Measurements from ENCODE around the gene SLC31A1. TPM values are rescaled to one million over a fixed set of nuclear protein-coding genes. Genes with fewer than 3 reads are reported as not detected.

The SLC31A1 gene
- total and polyA plus RNA-seq, 2 donors (not counting 3 experiments of a cell fraction or from before 2014, with no cell fraction given), result 13.5 to 22.7 TPM

- H3K9me1 ChIP-seq (replicated peaks; ENCODE audit: control insufficient read depth, extremely low read depth, insufficient read depth, low read length), result no peaks in the 10 kb centered on the region
- H4K20me1 ChIP-seq (replicated peaks; ENCODE audit: control insufficient read depth, extremely low read depth, insufficient read depth, low read length), result no peaks in the 10 kb centered on the region
- no TSS peak for BruUV-seq (replicated peaks)
- peak; percentile 55 for FAIRE-seq
- no peak overlapping the region for H3K9ac ChIP-seq (replicated peaks; ENCODE audit: extremely low read depth, insufficient read depth, low read length)
- TF ChIP-seq MYC (IDR thresholded peaks at IDR 0.05; ENCODE audit: low read depth, low read length) (no peak), POLR2AphosphoS5 (IDR thresholded peaks at IDR 0.05; ENCODE audit: insufficient read depth, low read depth, low read length) (no peak), JUN (IDR thresholded peaks at IDR 0.05; ENCODE audit: borderline replicate concordance, insufficient read depth, insufficient read length, low read depth) (no peak), POLR2A (IDR thresholded peaks at IDR 0.05; ENCODE audit: low read depth, low read length) (no peak), FOS (IDR thresholded peaks at IDR 0.05; ENCODE audit: borderline replicate concordance, insufficient read depth, low read length) (no peak)
- TF ChIP-seq, protein P1, sequence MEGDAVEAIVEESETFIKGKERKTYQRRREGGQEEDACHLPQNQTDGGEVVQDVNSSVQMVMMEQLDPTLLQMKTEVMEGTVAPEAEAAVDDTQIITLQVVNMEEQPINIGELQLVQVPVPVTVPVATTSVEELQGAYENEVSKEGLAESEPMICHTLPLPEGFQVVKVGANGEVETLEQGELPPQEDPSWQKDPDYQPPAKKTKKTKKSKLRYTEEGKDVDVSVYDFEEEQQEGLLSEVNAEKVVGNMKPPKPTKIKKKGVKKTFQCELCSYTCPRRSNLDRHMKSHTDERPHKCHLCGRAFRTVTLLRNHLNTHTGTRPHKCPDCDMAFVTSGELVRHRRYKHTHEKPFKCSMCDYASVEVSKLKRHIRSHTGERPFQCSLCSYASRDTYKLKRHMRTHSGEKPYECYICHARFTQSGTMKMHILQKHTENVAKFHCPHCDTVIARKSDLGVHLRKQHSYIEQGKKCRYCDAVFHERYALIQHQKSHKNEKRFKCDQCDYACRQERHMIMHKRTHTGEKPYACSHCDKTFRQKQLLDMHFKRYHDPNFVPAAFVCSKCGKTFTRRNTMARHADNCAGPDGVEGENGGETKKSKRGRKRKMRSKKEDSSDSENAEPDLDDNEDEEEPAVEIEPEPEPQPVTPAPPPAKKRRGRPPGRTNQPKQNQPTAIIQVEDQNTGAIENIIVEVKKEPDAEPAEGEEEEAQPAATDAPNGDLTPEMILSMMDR (IDR thresholded peaks at IDR 0.05; ENCODE audit: extremely low read depth in 1 of 2, insufficient read depth in 1 of 2, low read depth in 1 of 2, low read length in 2 of 2), result peak; percentile 41 to 53
- CTCF ChIA-PET, result interaction anchor here (3.1 to 4.2 kb wide), 2 partner anchors 96 to 349 kb away, joined by 14 read pairs; no protein-coding TSS in a partner anchor
- no peak overlapping the region for H3K27ac ChIP-seq (ENCODE audit: insufficient read depth, low read depth, low read length)
- dilution Hi-C loops (cut with MboI; ENCODE audit: extremely low pct_ligation_motif_present, low sequenced_read_pairs) (no loop called here), intact Hi-C loops (cut with micrococcal nuclease) (loop anchor here (1.0 to 2.0 kb wide), 4 partner anchors 92 to 349 kb away; partner anchors contain the start of gene ALAD)
- H2AFZ ChIP-seq (ENCODE audit: low read depth, low read length), result no peak overlapping the region
- peak; percentile 55 for DNase-seq (ENCODE audit: low read depth, low spot score)
- POLR2A ChIA-PET, result no interaction called here
- H3K79me2 ChIP-seq (ENCODE audit: control insufficient read depth, insufficient read depth, low read length), result no peaks in the 10 kb centered on the region
- no peaks in the 10 kb centered on the region for H3K36me3 ChIP-seq (ENCODE audit: control insufficient read depth in 2 of 2, extremely low read depth in 1 of 2, insufficient read depth in 2 of 2, low read length in 2 of 2)
- no peak overlapping the region for H3K4me2 ChIP-seq (ENCODE audit: insufficient read depth, low read length)
- H3K4me1 ChIP-seq (ENCODE audit: control insufficient read depth, extremely low read depth, insufficient read depth, low read length), result no peaks in the 10 kb centered on the region
- H3K9me3 ChIP-seq (replicated peaks; ENCODE audit: control insufficient read depth, insufficient read depth, low read length), result no peaks in the 10 kb centered on the region
- H3K4me3 ChIP-seq (replicated peaks in 1 of 3; ENCODE audit: insufficient read depth in 1 of 3, low read depth in 1 of 3, low read length in 3 of 3), result no peak overlapping the region
- H3K27me3 ChIP-seq (ENCODE audit: control insufficient read depth in 2 of 2, insufficient read depth in 2 of 2, low read length in 2 of 2), result no peaks in the 10 kb centered on the region
These were observed 88.0 kb downstream of the SLC31A1 start for GRCh38 chr9:113309204-113309813.
